GM21723 (cell line): ENCODE data around the gene RFX2.
"Not testable (repeated sequence)": the region's sequence is repeated elsewhere in the genome, so short reads cannot be mapped to it uniquely, and the experiment has no call there.

Experiments used
- ATAC-seq: cut with Tn5 transposase; IDR thresholded peaks from one replicate; pipeline ENCODE4 v1.9.1; 2021; ENCODE audit warnings: mild to moderate bottlenecking, moderate library complexity; ENCODE audit not compliant: unreplicated experiment

RFX2 gene

DNA sequence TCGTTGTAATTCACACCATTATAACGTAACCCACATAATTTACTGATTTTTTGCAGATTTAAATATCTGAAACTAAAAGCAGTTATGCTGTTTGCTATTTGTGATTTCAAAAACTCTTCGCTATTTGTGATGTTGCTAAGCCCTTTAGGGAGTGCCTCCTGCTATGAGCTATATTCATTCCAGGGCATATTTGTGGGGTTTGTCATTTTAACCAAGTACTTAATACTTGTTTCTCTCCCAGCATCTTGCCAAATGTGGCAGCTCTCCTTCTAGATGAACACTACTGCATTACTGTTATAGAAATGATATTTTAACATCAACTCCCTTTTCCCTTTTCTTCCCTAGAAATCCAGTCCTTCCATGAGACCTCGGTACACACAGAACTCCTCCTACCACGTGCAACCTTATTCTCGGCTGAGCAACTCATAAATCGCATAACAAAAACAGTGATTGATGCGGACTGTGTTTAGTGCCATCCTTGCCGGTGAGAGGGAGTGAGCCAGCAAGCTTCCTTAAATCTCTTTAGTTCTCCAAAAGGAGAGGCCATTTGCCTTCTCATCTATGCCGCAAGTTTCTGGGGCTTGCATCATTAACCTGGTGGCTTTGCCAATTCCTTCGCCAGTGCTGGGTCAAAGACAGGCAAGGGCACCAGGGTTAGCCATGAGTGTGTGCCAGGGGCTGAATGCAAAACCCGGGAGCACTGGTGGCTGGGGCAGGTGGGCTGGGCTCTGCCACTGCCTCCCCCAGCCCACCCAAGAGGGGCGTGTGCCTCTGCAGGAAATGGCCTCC, 33.4 kb downstream of the RFX2 start:
- no peak for ATAC-seq

GRCh38 chr19:6076291-6076665, 34.0 kb downstream of the RFX2 start:
- ATAC-seq = no peak

DNA sequence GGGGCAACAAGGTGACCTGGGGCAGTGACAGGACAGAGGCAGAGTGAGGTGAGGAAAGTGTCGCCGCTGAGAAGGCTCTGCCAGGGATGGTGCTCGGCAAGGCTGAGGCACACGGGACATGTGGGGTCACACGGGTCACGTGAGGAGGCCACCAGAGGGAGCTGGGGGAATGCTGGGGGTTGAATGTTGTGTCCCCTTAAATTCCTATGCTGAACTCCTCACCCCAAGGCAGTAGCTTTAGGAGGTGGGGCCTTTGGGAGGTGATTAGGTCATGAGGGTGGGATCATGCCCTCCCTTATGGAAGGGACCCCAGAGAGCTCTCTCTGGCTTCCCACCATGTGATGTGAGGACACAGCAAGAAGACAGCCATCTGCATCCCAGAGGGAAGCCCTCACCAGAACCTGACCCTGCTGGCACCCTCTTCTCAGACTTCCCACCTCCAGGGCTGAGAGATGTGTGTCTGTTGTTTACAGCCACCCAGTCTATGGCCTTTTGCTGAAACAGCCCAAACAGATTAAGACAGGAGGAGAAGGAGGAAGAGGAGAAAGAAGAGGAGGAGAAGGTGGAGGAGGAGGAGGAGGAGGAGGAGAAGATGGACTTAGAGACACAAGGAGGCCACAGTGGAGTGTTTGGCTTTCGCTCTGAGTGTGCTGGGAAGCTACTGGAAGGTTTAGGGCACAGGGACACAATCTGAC, 35.4 kb downstream of the RFX2 start:
- no peak for ATAC-seq

GRCh38 chr19:6073858-6074708, 36.2 kb downstream of the RFX2 start:
- no peak for ATAC-seq

DNA sequence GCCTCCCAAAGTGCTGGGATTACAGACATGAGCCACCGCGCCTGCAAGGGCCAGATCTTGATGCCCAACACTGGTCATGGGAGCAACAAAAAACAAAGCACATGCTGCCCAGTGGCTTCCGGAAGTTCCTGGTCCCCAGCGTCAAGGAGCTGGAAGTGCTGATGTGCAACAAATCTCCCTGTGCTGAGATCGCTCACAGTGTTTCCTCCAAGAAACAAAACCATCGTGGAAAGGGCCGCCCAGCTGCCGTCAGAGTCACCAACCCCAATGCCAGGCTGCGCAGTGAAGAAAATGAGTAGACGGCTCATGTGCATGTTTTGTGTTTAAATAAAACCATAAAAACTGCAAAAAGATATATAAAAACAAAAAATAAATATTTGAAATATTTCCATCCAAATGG, 37.1 kb downstream of the RFX2 start:
- not testable (repeated sequence) for ATAC-seq

DNA sequence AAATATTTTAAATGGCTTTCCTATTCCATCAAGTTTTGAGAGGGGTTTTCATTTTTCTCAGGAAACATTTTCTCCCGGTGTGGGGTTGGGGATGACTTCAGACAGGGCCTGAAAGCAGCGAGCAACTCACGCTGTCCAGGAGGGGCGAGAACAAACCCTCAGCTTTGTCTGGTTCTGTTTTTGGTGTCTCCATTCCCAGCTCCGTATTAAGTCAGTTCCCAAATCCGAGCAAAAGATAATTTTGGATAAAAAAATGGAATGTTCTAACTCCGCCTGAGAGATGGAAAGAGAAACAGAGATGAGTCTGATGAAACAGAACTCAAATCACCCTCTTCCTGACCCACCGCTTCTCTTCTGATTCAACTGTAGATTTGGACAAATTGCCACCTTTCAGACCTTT, 38.4 kb downstream of the RFX2 start:
- no peak for ATAC-seq

DNA sequence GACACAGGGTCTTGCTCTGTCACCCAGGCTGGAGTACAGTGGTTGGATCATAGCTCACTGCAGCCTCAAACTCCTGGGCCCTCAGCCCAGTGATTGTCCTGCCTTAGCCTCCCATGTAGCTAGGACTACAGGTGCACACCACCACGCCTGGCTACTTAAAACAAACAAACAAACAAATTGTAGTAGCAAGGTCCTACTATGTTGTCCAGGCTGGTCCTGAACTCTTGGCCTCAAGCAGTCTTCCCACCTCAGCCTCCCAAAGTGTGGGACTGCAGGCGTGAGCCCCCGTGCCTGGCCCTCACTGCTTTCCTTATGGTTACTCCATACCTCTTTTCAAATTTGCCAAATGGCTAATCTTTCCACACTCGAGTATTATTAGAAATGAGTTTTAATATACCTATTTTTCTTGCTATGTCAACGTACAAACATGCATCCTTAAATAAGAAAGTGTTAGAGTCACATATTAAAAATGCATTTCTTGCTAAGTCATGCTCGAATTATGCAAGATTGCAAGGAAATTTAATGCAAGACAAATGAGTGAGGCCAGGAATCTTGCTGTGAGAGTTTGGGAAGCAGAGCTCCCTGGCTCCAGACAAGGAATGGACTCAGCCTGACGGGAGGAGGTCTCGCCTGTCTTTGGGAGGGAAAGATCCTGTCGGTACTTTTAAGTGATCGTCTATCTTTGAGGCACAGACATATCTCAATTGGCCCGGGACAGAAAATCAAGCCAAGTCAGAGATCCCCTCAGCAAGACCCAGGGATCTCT, 39.4 kb downstream of the RFX2 start:
- no peak for ATAC-seq

GRCh38 chr19:6070207-6070681, 40.1 kb downstream of the RFX2 start:
- ATAC-seq = no peak

DNA sequence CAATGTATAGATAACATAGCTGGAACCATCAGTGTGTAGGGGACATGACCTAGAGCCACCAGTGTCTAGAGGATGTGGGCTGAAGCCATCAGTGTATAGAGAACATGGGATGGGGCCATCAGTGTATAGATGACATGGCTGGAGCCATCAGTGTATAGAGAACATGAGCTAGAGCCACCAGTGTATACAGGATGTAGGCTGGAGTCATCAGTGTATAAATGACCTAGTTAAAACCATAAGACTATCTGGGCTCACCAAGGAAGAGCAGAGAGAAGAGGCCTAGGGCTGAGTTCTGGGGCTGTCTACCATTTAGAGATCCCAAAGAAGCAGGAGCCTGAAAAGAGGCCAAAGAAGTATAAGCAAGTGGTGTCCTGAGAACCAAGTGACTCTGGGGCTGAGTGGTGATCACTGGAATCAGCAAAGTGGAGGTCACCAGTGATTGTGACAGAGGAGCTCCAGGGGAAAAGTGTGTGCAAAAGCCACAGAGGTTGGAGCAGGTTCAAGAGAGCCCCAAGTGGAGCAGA, 41.0 kb downstream of the RFX2 start:
- ATAC-seq = no peak

- no peak for ATAC-seq
Measured at GRCh38 chr19:6068711-6069110, 41.6 kb downstream of the RFX2 start.

DNA sequence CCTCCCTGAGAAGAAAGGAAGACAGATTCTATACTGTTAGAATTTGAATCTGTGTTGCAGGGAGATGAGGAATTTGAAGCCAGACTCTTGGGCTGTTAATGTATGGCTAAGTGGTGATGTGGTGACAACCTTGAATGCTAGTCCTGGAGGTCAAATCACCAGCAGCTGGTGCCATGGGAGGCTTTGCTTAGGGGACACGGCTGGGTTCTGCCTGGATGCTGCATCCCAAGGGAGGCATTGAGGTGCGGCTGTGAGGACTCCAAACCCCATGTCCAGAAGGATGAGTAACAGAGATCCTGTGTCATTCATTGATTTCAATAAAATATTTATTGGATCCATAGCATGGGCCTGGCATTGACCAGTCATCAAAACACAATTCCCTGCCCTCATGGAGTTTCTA, 42.3 kb downstream of the RFX2 start:
- ATAC-seq = no peak

- no peak for ATAC-seq
Measured at GRCh38 chr19:6066661-6067646, 43.3 kb downstream of the RFX2 start.

- ATAC-seq = no peak
Measured at GRCh38 chr19:6065685-6066374, 44.5 kb downstream of the RFX2 start.

- ATAC-seq = no peak
Measured at GRCh38 chr19:6064336-6065073, 45.8 kb downstream of the RFX2 start.

GRCh38 chr19:6063576-6064335, 46.5 kb downstream of the RFX2 start:
- ATAC-seq = no peak

DNA sequence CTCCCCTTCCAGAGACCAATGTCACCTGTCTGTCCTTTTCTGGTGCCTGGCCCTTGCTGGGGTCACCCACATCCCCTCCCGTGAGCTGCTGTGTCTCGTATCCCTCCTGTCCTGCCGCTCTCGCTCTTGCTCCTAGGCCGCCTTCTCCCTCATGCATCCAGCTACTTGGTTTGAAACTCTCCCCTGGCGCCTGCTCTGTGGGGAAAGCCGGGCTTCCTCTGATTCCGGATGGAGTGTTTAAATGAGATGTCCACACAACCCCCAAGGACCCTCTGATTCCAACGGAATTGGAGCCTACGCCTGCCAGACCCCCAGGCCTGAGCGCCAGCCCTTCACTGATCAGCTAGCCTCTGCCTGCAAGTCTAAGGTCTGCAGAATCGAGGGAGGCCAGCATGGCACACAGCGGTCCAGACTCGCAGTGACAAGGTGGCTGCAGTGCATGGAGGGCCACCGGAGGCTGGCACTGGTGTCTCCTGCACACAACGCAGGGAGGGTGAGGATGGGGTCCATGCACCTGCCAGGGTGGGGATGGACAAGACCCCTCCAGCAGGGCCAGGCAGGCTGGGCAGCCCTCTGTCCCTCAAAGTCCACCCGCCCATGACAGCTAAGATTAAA, 47.2 kb downstream of the RFX2 start:
- ATAC-seq = no peak

DNA sequence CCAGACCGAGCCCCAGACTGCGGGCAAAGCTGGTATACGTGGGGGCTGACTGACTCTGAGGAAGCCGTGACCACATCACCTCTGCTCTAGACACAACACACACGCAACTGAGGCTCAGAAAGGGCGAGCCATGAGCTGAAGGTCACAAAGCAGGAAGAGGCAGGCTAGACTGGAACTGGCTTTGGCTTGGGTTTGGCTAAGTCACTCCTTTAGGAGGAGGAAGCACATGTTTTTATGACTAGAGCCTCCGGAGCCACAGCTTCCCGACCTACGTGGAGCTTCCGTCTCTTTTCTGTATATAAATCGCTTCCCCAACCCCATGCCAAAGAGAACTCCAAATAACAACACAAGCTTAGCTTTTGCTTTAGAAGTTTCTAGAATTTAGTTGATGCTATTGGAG, 48.0 kb downstream of the RFX2 start:
- no peak for ATAC-seq
